ENCODE data around the gene SMURF1.

The SMURF1 gene

GRCh38 chr7:99143853-99144672 lies at the start of gene SMURF1:
Gene SMURF1, minus strand, starts transcription at chr7:99144108. Its CDS starts 328 bp downstream, at chr7:99143780.
- TF ChIP-seq CTCF (conservative IDR thresholded peaks at IDR 0.05; ENCODE audit: low read depth) = no peak
- POLR2A ChIA-PET (ENCODE audit: low non-redundant PET) = interaction anchor here (0.6 kb wide), 1 partner anchor 135 kb away, joined by 3 read pairs; no protein-coding TSS in a partner anchor

DNA sequence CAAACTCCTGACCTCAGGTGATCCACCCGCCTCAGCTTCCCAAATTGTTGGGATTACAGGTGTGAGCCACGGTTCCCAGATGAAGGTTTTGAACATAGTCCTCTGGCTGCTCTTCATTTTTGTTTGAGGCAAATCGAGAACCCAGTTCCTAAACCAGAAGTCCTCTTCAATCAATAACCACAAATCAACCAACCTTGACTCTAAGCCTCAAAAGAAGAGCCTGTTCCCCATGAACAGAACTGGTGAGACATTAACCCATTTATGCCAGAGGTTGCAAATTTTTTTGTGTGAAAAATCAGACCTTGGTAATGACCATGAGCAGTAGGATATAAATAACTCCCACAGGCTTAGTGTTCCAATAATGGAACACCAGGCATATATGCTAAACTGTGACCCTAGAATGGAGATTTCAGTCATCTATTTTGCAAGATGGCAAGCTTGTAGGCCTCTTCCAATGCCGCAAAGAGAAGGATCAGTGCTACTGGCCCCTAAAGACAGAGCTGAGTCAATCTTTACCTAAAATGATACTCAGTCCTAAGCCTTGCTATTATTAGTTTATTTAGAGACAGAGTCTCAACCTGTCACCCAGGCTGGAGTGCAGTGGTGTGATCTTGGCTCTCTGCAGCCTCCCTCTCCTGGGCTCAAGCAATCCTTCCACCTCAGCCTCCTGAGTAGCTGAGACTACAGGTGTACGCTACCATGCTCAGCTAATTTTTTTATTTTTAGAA lies 48.1 kb upstream of the SMURF1 start:
- H3K27ac ChIP-seq = no peak overlapping the region
- ChIA-PET POLR2A (ENCODE audit: low non-redundant PET) (no interaction called here), CTCF (interaction anchor here (0.7 kb wide), 1 partner anchor 185 kb away, joined by 3 read pairs; no protein-coding TSS in a partner anchor)
- TF ChIP-seq CTCF (conservative IDR thresholded peaks at IDR 0.05; ENCODE audit: low read depth) = no peak
- DNase-seq (ENCODE audit: low spot score) = no peak

More at GRCh38 chr7:99143853-99144672, at the start of gene SMURF1:
- CTCF ChIA-PET = no interaction called here
- H3K27ac ChIP-seq = peak within 1 kb of the TSS; percentile 98
- peak; percentile 65 for DNase-seq (ENCODE audit: low spot score)

- H3K27ac ChIP-seq = no peak overlapping the region
- DNase-seq (ENCODE audit: low spot score) = no peak
- TF ChIP-seq CTCF (conservative IDR thresholded peaks at IDR 0.05; ENCODE audit: low read depth) = no peak
- ChIA-PET POLR2A (ENCODE audit: low non-redundant PET) (no interaction called here), CTCF (interaction anchor here (0.6 kb wide), 1 partner anchor 23 kb away, joined by 5 read pairs; no protein-coding TSS in a partner anchor)
Observed at GRCh38 chr7:99190359-99191009, 46.6 kb upstream of the SMURF1 start.

DNA sequence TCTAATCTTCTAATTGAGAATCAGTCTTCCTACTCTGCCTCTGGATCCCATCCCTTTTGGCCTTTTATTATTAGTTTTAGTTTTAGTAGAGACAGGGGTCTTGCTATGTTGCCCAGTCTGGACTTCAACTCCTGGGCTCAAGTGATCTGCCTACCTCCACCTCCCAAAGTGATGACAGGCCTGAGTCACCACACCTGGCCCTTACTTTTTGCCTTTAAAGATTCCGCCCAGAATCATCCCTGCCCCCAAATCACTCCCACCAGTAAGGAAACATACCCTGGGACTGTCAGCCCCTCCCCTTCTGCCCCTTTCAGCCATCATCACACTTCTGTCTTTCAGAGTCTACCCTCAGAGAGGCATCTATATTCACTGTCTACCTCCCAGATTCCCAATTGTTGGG lies 45.3 kb upstream of the SMURF1 start:
- no peak for TF ChIP-seq CTCF (conservative IDR thresholded peaks at IDR 0.05; ENCODE audit: low read depth)
- H3K27ac ChIP-seq = no peak overlapping the region
- CTCF ChIA-PET = no interaction called here
- DNase-seq (ENCODE audit: low spot score) = no peak
- POLR2A ChIA-PET (ENCODE audit: low non-redundant PET) = no interaction called here

DNA sequence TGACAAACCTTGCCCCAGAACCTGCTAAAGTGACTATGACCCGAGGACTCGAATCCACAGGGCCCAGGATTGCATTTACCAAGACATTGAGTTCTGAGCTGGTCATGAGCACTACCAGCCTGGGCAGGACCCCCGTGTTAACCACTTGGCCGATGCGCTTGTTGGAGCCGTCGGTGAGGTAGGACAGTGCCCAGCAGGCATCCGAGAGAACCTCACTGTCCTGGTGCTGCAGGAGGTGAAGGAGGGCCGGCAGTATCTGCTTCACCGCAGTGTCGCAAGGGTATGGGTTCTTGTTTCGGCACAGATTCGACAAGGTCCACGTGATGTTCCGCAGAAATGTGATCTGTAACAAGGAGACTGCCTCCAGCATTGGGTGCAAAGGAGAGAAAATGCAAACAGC lies 44.3 kb upstream of the SMURF1 start:
- ChIA-PET POLR2A (ENCODE audit: low non-redundant PET) (no interaction called here), CTCF (interaction anchor here (0.7 kb wide), 2 partner anchors 12 to 29 kb away, joined by 3 read pairs; no protein-coding TSS in a partner anchor)
- TF ChIP-seq CTCF (conservative IDR thresholded peaks at IDR 0.05; ENCODE audit: low read depth) = no peak
- no peak overlapping the region for H3K27ac ChIP-seq
- DNase-seq (ENCODE audit: low spot score) = no peak
